Inflammatory macrophage treated with lipopolysaccharide for 1 hour (primary cell): ENCODE results near the gene TMEM151B.
A peak's percentile ranks its signal among the peaks of the same experiment; 100 is the strongest.

ENCODE experiments used
- DNase-seq, 2 donors: peaks; one replicate each; pipeline ENCODE4 v3.0.0-alpha.2; 2020 to 2022

Gene TMEM151B

DNA sequence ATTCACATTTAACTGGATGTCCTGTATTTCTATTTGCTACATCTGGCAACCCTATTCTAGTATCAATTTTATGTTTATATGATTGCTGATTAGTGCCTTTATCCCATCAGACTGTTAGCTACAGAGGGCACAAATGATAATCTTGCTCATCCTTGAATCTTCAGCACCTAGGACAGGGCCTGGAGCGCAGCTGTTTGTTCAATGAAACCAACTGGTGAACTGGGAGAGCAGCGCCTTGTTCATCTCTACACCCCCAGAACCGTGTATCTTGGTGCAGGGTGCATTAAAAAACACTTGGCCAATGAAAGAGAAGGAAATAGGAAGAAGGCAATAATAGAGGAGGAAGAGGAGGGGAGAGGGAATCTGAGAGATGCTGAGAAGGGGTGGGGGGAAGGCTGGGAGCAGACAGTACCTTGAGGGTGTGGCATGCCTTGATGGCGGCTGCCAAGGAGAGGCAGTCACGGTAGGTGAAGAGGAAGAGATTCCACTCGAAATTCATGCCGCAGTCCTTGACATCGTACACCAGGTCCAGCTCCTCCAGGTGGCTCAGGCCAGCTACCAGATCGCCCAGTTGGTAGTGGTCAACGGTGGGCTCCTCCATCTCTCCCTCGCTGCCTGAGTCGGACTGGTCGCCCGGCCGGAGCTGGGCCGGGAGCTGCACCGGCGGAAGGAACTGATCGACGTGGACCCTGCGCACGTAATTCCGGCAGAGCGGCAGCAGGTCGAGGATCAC lies 15.5 kb downstream of the TMEM151B start:
- no peak for DNase-seq

DNA sequence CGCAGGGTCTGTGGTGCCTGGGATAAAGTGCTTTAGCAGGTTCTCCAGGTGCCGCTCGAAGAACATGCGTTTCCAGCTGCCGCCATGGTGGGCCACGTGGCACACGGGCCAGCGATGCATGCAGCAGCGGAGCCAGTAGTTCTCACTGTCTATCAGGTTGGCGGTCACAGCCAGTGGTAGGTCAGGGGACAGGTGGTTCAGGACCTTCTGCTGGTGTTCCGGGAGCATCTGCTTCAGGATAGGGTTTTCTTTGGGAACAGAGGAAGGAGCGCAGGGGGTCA lies 16.0 kb downstream of the TMEM151B start:
- DNase-seq, result no peak

DNA sequence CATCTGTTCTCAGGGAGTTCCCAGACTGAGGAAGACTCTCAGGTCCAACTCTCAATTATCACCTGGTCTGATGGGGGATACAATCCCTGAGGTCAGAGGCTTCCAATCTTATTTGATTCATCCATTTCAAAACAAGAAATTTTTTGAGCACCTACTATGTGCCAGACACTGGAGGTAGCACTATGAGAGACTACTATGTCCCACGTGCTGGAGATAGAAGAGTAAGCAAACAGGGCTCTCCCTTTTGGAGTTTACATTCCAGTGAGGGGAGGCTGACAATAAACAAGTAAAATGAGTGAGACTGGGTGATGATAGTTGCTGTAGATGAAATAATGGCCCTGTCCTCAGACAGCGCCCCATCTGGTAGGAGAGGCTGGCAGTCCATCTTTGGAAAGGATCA lies 16.5 kb downstream of the TMEM151B start:
- no peak for DNase-seq

DNA sequence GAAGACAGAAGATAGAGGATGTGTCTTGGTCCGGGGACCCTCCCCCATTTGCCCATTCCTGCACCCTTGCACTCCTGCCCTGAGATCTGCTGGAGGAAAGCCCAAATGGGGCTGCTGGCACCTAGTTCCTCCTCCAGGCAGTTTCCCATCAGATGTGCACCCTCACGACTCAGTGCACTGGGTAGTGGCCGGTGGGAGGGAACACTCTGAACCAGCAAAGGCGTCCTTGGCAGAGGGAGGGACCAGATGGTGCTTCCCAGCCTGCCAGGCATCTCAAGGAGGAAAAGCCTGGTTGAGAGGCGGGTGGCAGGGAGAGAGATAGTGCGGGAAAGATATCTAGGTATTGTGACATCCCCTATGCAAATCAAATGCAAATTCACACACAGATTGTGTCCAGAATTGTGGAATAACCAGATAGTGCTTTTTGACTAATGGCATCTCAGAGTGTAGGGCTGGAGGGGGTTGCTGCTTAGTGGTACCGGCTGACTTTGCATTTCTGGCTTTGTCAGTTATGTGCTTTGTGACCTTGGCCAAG lies 19.5 kb downstream of the TMEM151B start:
- peak; percentile 33 to 47 for DNase-seq

DNA sequence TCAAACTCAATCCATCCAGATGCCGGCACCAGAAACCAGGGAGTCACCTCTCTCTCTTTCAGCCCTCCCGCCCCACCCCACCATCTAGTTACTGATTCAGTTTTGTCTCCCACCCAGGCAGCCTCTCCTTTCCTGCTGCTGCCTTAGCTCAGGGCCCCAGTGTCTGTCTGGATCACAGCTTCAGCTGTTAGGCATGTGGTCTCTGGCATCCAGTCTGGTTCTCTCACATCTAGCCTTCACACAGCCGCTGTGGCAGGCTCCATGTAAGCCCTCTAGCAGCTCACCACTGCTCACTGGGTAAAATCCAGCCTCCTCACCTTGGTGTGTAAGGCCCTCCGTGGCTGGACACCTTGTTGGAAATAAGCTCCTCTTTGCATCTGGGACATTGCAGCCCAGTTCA lies 21.6 kb downstream of the TMEM151B start:
- no peak for DNase-seq

DNA sequence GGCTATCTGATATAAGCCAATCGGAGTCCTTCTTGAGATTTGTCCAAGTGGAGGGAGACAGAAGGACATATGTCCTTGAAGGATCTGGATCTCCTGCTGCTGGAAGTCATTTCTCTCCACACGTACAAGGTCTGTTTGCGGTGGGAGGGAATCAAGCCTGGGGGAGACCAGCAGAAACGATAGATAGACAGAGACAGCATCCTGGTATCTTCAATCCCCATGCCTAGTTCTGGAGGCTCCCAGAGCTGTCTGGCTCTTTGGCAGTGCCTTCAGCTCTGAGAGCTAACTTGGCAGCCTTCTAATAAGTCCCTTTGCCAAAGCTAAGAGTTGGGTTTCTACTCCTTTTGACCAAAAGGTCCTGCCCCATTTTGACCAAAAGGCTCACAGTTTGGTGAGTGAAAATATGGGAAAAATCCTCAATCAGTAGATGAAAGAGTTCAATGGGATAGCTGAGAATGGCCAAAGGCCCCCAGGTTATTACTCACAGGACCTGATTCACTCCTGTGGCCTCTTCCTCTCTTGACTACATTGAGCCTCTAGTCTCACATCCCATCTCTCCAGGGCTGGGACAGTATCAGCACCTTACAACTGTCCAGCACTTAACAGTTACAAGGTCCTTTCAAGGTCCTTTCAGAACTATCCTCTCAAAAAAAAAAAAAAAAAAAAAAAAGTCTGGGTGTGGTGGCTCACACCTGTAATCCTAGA lies 22.6 kb downstream of the TMEM151B start:
- no peak for DNase-seq

DNA sequence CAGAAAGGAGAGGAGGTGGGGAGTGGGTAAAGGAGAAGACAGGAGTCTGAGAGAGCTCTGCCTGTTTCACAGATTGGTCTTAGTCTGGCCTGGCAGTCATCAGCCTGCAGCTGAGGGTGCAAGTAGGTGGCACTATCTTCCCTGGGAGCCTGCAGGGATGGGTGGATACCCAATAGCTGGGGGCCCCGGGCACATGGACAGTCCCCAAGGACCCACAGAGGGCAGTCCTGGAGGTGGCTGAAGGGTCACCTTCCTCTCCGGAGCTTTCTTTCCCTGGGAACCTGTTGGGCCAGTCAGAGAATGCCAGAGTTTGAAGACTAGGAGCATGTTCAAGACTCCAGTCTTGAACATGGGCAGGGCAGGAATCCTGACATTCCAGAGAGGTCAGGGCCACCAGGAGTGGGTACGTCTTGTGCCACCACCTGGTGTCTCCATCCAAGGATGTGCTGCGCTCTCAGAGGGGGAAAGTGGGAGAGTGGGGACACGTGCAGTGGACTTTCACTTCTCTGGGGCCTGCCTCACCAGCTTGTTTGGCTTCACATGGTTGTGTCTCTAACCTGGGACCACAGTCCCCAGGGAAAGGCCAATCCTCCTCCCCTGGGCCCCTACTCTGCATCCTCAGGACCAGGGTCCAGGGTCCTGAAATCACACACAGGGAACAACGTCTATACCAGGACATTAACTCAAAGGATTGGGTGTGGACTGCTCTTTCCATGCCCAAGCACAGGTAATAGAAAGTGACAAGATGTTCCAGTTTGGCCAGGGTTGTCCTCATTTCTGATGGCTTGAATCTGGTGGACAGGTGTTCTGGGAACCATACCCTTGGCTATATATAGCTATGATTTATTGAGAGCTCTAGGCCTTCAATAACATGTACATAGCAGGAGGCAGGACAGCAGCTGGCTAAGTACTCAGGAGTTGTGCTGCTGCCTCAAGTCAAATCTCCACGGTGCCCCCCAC lies 24.9 kb downstream of the TMEM151B start:
- DNase-seq, result no peak

DNA sequence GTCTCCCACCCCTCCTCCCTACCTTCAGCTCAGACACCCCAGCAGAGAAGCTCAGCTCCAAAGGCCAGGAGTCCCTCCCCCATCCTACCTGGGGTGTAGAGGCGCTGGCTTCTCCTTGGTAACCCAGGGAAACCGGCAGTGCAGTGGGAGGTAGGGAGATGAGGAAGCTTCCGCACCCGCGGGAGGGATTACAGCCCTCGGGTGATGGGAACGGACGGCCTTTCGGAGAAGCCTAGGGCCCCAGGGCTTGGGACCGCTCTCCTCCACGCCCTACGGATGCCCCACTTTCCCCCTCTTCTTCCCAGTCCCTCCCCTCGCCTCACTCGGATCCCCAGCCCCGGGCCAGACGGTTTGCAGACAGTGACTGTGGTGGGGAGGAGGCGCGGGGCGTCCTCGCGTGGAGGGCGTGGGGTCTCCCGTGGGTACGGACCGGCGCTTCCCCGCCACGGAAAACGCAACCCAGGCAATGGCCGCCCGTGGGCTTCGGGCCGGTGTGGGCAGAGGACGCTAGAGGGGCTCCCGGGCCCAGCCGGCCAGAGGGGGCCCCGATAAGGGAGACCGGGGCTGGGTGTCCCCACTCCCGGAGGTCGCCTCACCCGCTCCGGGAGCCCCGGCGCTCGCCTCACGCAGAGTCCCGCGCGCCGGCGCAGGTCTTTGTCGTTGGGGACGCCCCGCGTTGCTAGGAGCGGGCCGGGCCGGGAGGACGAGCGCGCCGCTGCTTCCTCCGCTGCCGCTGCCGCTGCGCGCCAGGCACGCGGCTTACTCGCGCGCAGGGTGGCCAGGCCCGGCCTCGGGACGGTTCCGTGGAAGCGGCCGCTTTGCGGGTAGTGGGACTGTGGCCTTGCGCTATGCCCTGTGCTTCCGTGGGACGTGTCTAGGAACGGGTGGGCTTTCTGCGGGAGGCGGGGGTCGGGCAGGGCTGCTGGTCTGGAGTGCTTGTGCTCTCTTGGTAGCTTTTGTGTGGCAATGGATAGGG lies 27.1 kb downstream of the TMEM151B start:
- peak in 1 of 2 donors; percentile 27 for DNase-seq

DNA sequence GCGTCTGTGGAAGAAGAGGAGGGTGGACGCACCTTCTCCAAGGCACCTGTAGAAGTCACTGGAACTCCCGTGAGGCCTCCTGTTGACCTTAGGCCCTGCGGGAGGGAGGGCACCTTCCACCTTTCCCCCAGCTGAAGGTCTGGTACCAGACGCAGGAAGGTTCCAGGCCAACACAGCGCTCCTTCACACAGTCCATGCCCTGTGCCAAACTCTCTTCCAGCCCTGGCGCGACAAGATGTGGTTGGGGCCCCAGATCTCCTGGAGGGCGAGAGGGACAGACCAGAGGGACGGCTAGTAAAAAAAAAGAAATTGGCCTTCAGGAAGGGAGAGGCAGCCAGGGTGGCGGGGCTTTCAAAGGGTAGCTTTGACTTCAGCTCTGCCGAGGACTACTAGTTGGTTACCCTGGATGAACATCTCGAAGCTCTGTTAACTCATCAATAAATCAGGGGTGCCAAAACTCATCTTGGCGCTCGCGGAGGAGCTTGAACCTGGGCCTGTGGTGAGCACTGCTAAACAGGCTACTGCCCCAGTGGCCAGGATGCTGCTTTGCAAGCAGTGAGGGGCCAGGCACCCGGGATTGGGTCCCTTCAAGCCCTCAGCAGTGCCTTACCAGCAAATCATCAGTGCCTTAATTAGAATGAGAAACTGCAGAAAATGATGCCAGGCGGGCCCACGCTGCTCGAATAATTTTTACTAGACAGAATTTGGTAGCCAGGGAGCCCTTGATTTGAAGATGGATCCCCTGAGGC lies 28.0 kb downstream of the TMEM151B start:
- no peak for DNase-seq

DNA sequence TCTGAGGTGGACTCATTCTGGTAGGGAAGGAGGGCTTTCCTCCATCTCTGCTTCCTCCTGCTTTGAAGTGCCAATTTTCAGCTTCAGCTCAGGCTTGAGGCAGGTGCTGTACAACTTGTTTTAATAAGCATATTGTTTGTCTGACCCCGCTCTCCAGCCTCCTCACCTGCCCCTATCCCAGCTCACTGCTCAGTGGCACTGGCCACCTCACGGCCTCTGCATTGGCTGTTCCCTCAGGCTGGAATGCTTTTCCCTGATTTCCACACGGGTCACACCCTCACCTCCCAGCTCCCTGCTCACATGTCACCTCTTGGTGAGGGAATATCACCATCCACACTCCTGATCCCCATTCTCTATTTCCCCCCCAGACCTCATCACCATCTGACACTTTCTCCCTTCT lies 28.6 kb downstream of the TMEM151B start:
- DNase-seq, result no peak

DNA sequence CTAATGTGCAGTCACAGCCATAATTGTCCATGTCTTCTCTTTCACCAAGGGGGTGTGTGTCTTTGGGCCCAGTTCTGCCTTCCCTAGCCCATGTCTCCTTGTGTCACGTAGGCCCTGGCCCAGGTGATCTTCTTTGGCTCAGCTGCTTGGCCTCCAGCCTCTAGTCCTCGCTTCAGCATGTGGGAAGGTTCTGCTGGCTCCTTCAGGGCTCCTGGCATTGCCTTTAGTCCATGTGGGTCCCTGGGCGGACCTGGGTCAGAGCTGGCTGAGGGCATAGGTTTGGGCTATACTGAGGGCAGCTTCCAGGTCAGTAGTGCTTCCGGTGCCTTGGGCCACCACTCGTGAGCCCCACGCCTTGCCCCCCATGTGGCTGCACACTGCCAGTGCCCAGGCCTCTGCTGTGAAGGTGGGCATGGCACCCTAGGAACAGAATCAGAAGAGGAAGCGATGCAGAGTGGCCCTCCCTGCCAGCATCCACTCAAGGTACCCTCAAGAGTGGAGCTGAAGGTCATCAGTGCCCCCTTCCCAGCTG lies 30.1 kb downstream of the TMEM151B start:
- DNase-seq, result no peak

DNA sequence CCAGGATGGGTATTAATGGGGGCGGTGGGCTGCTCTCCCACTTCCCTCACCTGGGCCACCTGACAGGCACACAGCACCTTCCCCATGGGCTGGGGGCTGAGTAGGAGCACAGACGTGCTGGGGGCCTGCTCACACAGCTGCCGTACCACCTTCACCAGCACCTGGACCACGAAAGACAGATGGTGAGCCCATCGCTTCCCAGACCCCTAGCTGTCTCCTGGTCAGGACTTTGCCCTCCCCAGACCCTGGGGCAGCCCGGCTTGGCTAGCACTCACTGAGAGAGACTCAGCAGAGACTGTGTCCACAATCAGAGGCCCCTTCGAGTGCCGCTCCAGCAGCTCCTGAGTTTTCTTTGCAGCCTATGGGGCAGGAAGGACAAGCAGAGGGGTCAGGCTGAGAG lies 30.9 kb downstream of the TMEM151B start:
- DNase-seq, result no peak

DNA sequence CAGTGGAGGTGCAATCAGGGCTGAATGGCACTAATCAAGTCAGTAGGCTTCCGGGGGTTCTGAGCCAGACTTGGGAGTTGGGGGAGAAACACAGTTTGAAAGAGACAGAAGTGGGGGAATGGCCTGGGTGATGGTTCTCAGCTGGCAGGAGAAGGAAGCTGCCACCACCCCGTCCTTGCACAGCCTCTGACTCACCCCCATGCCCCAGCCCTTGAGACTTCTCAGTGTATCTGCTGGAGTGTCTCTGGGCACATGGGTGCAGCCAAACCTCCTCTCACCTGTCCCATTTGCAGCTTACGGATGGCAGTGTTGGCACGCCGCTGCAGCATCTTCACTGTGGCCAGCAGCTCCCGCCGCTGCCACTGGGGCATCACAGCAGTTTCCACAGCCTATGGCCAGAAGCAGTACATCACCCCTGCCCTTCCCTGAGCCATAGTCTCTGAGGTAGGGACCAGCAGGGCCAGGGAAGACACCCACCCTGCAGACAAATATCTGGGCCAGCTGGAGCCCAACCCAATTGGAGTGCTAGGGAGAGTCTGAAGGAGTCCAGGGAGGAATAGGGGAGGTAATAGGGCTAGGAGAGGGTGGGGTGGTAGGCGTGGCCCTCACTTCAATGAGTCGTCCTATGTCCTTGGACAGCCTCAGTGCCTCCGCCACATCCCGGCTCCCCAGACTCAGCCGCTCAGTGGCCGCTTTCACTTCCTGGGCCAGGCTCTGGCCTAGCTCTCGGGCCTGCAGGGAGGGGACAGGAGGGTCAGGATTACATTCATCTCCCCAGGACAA lies 31.7 kb downstream of the TMEM151B start:
- no peak for DNase-seq

DNA sequence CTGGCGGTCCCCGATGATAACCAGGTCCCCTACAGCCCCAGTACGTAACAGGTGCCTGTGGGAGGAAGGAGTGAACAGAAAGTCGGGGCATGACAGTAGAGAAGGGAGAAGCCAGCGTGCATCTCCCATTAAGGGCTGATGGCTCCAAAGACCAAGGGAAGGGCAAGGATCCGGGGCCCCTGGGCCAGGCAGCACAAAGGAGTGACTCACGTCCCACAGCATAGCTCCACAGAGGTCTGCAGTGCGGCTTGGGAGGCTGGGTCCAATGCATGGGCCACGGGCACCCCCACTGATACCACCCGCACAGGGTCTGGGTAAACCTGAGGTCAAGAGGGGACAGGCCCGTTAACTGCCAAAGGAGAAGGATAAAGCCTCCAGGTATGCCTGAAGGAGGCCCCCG lies 32.6 kb downstream of the TMEM151B start:
- no peak for DNase-seq

DNA sequence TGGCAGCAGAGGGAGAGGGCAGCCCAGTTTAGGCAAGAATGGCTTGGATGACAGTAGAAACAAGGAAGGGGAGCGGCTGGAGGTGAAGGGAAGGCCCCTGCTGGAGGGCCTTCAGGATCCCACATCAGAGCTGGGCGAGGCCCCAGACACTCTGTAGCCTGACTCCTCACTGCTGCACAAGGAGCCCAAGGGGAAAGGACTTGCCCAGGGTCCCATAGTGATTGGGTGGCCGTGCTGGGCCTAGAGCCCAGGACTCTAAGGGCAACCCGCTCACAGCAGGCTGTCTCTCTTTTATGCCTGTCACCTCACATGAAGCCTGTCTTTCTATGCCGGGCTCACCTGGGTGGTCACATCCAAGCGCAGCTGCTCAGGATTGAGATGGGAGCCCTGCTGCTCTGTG lies 33.6 kb downstream of the TMEM151B start:
- DNase-seq, result no peak

DNA sequence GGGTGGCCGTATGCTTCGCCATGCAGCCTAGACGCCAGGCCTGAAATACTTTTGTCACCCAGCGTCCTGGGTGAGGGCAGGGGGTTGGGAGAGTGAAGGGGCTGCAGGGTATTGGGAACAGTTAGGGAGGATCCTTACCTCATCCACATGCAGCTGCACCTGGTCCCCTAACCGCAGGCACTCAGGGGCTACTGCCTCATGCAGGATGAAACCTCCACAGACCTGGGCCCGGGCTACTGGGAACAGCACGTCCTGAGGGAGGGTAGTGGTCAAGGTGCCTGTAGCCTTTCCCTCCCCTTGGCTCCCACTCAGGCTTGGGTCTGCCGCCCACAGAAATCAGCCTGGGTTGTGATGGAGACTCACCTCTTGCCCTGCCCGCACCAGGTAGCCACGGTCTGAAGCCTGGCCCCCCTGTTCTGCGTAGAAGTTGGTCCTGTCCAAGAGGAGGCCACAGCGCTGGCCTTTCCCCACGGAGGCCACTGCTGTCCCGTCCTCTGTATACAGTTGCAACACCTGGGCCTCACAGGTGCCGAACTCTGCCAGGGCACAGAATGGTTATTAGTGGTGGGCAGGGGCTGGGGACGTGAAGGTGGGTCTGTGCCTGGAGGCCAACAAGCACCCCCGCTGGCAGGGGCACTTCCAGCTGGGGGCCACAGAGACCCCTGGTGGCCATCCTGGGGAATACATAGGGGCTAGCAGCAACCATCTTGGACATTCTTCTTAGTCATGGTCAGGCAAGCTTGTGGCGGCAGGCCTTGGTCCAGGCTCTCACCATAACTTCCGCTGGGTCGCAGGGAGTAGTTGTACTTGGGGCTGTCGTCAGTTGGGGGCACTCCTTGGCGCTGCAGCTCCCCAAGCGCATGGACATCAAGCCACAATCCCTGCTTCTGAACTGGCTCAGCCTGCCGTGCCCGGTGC lies 34.3 kb downstream of the TMEM151B start:
- peak; percentile 30 to 50 for DNase-seq

DNA sequence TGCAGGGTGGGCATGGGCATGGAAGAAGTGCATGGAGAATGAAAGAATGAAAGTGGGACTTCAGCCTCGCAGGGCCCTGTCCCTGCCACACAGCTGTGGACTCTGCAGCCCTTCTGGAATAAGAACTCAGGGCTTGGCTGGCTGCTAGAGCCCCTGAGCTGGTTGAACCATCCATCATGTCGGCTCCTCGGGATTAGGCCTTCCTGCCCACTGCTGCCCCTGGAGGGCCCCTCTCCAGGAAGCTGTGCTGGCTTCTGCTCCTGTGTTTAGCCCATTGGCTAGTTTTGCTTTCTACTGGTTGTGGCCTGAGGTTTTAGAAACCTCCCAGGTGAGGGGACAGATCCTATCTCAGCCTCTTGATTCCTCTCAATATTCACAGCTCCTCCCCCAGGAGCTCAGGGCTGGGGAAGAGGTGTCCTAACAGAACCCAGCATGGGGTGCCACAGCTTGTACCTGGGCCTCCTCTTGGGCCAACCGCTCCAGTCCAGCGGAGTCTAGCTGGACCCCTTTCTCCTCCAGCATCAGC lies 35.0 kb downstream of the TMEM151B start:
- DNase-seq, result no peak

DNA sequence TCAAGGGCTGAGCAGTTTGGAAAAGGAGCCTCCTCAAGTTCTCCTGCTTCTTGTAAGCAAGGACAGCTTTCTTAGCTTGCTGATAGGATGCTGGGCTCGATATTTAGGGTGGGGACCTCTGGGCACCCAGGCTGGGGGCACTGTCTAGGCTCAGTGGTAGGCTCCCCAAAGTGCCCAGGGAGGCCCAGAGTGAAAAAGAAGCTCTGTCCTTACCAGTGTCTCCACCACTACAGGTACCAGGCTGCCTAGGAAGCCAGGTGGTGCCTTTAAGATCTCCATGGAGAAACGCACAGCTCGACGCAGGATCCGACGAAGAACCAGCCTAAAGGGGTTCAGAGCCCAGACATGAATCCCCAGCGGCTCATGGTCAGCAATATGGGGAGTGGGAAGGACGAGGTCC lies 36.5 kb downstream of the TMEM151B start:
- no peak for DNase-seq

DNA sequence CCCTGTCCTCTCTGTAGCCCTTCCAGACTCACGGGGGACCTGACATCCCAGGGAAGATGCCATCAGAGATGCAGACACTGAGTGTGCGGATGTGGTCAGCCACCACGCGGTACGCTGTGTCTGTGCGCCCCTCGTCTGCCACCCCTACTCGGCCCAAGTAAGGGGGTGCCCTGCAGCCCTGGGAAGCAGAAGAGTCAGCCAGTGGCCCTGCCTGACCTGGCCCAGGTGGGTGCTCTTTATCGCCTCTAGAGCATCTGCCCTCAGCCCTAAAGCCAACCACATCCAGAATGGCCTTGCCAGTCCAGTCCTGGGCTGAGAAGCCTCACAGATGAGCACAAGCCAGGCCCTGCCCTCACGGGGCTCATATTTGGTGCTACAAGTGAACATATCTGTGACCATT lies 37.0 kb downstream of the TMEM151B start:
- DNase-seq, result no peak
